IMR-90 (cell line): ENCODE data around the gene LYPD8. TPM values are rescaled to one million over a fixed set of nuclear protein-coding genes. Genes with fewer than 3 reads are reported as not detected.

Experiments used
- ATAC-seq: fragments of 200-7000 bp; cut with Tn5 transposase; 2 replicates; pipeline ENCODE4 v1.9.1; 2020; ENCODE audit warnings: low read depth, mild to moderate bottlenecking, moderate library complexity
- BruUV-seq: library from RNA; stranded (reverse); fragments of 400-500 nt; replicated peaks from 2 replicates; lab custom pipeline; 2021; lab: Mats Ljungman, UMichigan
- CTCF ChIA-PET: fragments of 300-600 bp; formaldehyde crosslinking; extraction: SDS; loops from one replicate; lab custom pipeline; 2021; ENCODE audit warnings: antibody characterized with exemption; lab: Yijun Ruan, JAX
- POLR2A ChIA-PET: fragments of 300-600 bp; sonication (Branson Sonifier 250); formaldehyde crosslinking; loops from one replicate; lab custom pipeline; 2022; ENCODE audit warnings: antibody characterized with exemption; ENCODE audit not compliant: unreplicated experiment; lab: Charles Lee
- DNase-seq: peaks from one replicate; pipeline ENCODE4 v3.0.0; 2013
- H2AFZ ChIP-seq: replicated peaks from 2 replicates; pipeline ENCODE3; 2013; ENCODE audit warnings: low read length, mild to moderate bottlenecking; ENCODE audit not compliant: poor library complexity
- H2AK5ac ChIP-seq: 2 replicates; pipeline ENCODE4 v1.6.1; 2013; ENCODE audit warnings: low read depth, low read length, inconsistent platforms
- H2AK9ac ChIP-seq: replicated peaks from 2 replicates; pipeline ENCODE3; 2013; ENCODE audit warnings: mild to moderate bottlenecking, low read depth, low read length, moderate library complexity; ENCODE audit not compliant: poor library complexity
- H2BK120ac ChIP-seq: 2 replicates; pipeline ENCODE4 v1.6.1; 2013; ENCODE audit warnings: low read depth, low read length, inconsistent platforms
- H2BK15ac ChIP-seq: 3 replicates; pipeline ENCODE4 v1.6.1; 2013; ENCODE audit warnings: low read depth, low read length, inconsistent platforms
- H2BK20ac ChIP-seq: 2 replicates; pipeline ENCODE4 v1.6.1; 2013; ENCODE audit warnings: low read depth, mild to moderate bottlenecking, inconsistent platforms, low read length, moderate library complexity
- H2BK5ac ChIP-seq: 2 replicates; pipeline ENCODE4 v1.6.1; 2013; ENCODE audit warnings: mild to moderate bottlenecking, low read depth, low read length, inconsistent platforms; ENCODE audit not compliant: poor library complexity, severe bottlenecking
- H3K14ac ChIP-seq: replicated peaks from 2 replicates; pipeline ENCODE4 v1.6.1; 2013; ENCODE audit warnings: low read depth, low read length, inconsistent platforms
- H3K18ac ChIP-seq: 2 replicates; pipeline ENCODE4 v1.6.1; 2013; ENCODE audit warnings: low read depth, low read length, control low read depth
- H3K23ac ChIP-seq: 2 replicates; pipeline ENCODE4 v1.6.1; 2013; ENCODE audit warnings: low read depth, low read length, inconsistent platforms
- H3K27ac ChIP-seq: 2 replicates; pipeline ENCODE4 v1.5.1; 2013; ENCODE audit warnings: mild to moderate bottlenecking, control low read depth, low read length; ENCODE audit not compliant: insufficient read depth
- H3K27me3 ChIP-seq: 2 replicates; pipeline ENCODE4 v1.6.1; 2013; ENCODE audit warnings: low read length; ENCODE audit not compliant: control insufficient read depth, insufficient read depth
- H3K36me3 ChIP-seq: 2 replicates; pipeline ENCODE4 v1.6.1; 2013; ENCODE audit warnings: low read length, mixed read lengths; ENCODE audit not compliant: control insufficient read depth, insufficient read depth
- H3K4ac ChIP-seq: 2 replicates; pipeline ENCODE4 v1.6.1; 2013; ENCODE audit warnings: low read depth, low read length, inconsistent platforms
- H3K4me1 ChIP-seq: 2 replicates; pipeline ENCODE4 v1.6.1; 2013; ENCODE audit warnings: low read length, mixed read lengths; ENCODE audit not compliant: control insufficient read depth, insufficient read depth
- H3K4me2 ChIP-seq: 2 replicates; pipeline ENCODE4 v1.6.1; 2013; ENCODE audit warnings: low read depth, mild to moderate bottlenecking, control low read depth, low read length, moderate library complexity
- H3K4me3 ChIP-seq: 2 replicates; pipeline ENCODE4 v1.5.1; 2013; ENCODE audit warnings: low read depth, mild to moderate bottlenecking, control low read depth, low read length, moderate library complexity; ENCODE audit not compliant: insufficient read depth
- H3K56ac ChIP-seq: 2 replicates; pipeline ENCODE4 v1.6.1; 2013; ENCODE audit warnings: low read length, inconsistent platforms; ENCODE audit not compliant: insufficient read depth; ENCODE audit errors: extremely low read depth
- H3K79me1 ChIP-seq, 2 experiments: 2 replicates each; pipeline ENCODE4 v1.6.1; 2013; ENCODE audit warnings: low read length in 2 of 2, inconsistent platforms in 1 of 2, low read depth in 1 of 2
- H3K9ac ChIP-seq: 2 replicates; pipeline ENCODE4 v1.6.1; 2013; ENCODE audit warnings: low read depth, low read length, control low read depth
- H3K9me1 ChIP-seq: 2 replicates; pipeline ENCODE4 v1.6.1; 2013; ENCODE audit warnings: low read length, inconsistent platforms; ENCODE audit not compliant: insufficient read depth
- H3K9me3 ChIP-seq: 2 replicates; pipeline ENCODE4 v1.6.1; 2013; ENCODE audit warnings: low read length; ENCODE audit not compliant: control insufficient read depth, insufficient read depth
- H4K20me1 ChIP-seq: 2 replicates; pipeline ENCODE4 v1.6.1; 2013; ENCODE audit warnings: low read length, inconsistent platforms; ENCODE audit not compliant: insufficient read depth
- H4K5ac ChIP-seq: 2 replicates; pipeline ENCODE4 v1.6.1; 2013; ENCODE audit warnings: mild to moderate bottlenecking, low read depth, low read length, control low read depth
- H4K8ac ChIP-seq, 2 experiments: 2 replicates each; pipeline ENCODE4 v1.6.1; 2013; ENCODE audit warnings: low read depth in 2 of 2, low read length in 2 of 2, control low read depth in 1 of 2, inconsistent platforms in 1 of 2
- H4K91ac ChIP-seq: 2 replicates; pipeline ENCODE4 v1.6.1; 2013; ENCODE audit warnings: low read depth, low read length, inconsistent platforms; ENCODE audit not compliant: insufficient read depth
- BHLHE40 ChIP-seq: fragments of 150-350 bp; IDR thresholded peaks from 2 replicates; pipeline ENCODE4 v1.6.1; 2016; ENCODE audit warnings: mild to moderate bottlenecking, low read depth, low read length
- CEBPB ChIP-seq: IDR thresholded peaks from 2 replicates; pipeline ENCODE4 v1.6.1; 2012; ENCODE audit warnings: low read depth, low read length, improper control_type of control experiment
- CHD1 ChIP-seq: IDR thresholded peaks from 2 replicates; pipeline ENCODE4 v1.6.1; 2012; ENCODE audit warnings: low read depth, low read length, improper control_type of control experiment
- FOS ChIP-seq: fragments of 150-350 bp; IDR thresholded peaks from 2 replicates; pipeline ENCODE4 v1.6.1; 2016; ENCODE audit warnings: low read depth, low read length
- MAFK ChIP-seq: IDR thresholded peaks from 2 replicates; pipeline ENCODE4 v1.6.1; 2012; ENCODE audit warnings: low read depth, low read length, improper control_type of control experiment
- MAZ ChIP-seq: IDR thresholded peaks from 2 replicates; pipeline ENCODE4 v1.6.1; 2012; ENCODE audit warnings: low read depth, mild to moderate bottlenecking, low read length, improper control_type of control experiment, moderate library complexity, borderline replicate concordance
- POLR2A ChIP-seq: IDR thresholded peaks from 2 replicates; pipeline ENCODE4 v1.6.1; 2012; ENCODE audit warnings: mild to moderate bottlenecking, low read depth, low read length
- RAD21 ChIP-seq: IDR thresholded peaks from 2 replicates; pipeline ENCODE4 v1.6.1; 2012; ENCODE audit warnings: low read length, improper control_type of control experiment
- RFX5 ChIP-seq: IDR thresholded peaks from 2 replicates; pipeline ENCODE4 v1.8.0; 2012; ENCODE audit warnings: low read depth, mild to moderate bottlenecking, low read length, moderate library complexity
- WGBS, 2 experiments: methylation state at CpG; one replicate each; pipeline versions ENCODE4 v1.1.5 to v1.1.7; 2013; ENCODE audit warnings: missing lambda C conversion rate in 2 of 2; ENCODE audit not compliant: insufficient read length in 1 of 2; ENCODE audit errors: extremely low coverage in 2 of 2; 5-methylcytosine and 5-hydroxymethylcytosine counted together
- dilution Hi-C: fragments of 300-500 bp; cut with HindIII; formaldehyde crosslinking; loops from one replicate; pipeline ENCODE4 v1.14.3; 2018; ENCODE audit warnings: low sequenced_read_pairs; ENCODE audit not compliant: unreplicated experiment
- in situ Hi-C: fragments of 300-500 bp; cut with MboI; formaldehyde crosslinking; loops from 3 replicates; pipeline ENCODE4 v1.14.3; 2019; ENCODE audit warnings: low sequenced_read_pairs, inconsistent platforms, mixed read lengths
- intact Hi-C: fragments of 100-400 bp; cut with micrococcal nuclease; formaldehyde crosslinking; loops from 2 replicates; pipeline ENCODE4 v1.10.0; 2022
- polyA plus RNA-seq, 3 experiments: library from polyadenylated mRNA; depleted of rRNA; stranded (reverse); fragments of >200 nt; gene quantifications; 2 replicates each; pipeline ENCODE4 v1.2.3, GENCODE V29; 2012; ENCODE audit warnings: low replicate concordance in 1 of 3
- total RNA-seq: library from RNA; depleted of rRNA; stranded (reverse); fragments of >200 nt; gene quantifications from 2 replicates; pipeline ENCODE4 v1.2.3, GENCODE V29; 2012

The LYPD8 gene
- total and polyA plus RNA-seq, 2 of the 4 experiments (the other 2 are of a cell fraction): not detected

- Histone ChIP-seq H2AFZ (no peak overlapping the region), H3K36me3 (no peaks in the 10 kb centered on the region), H4K20me1 (no peaks in the 10 kb centered on the region), H3K4ac (no peak overlapping the region), H3K14ac (no peak overlapping the region), H3K4me2 (no peak overlapping the region), H2BK20ac (no peak overlapping the region), H4K91ac (no peak overlapping the region), H3K56ac (no peak overlapping the region), H3K27ac (no peak overlapping the region), H4K5ac (no peak overlapping the region), H3K9me3 (peaks cover 25% of the 10 kb centered on the region), H3K9ac (no peak overlapping the region), H2BK5ac (no peak overlapping the region), H3K79me1 (no peaks in the 10 kb centered on the region), H2BK120ac (no peak overlapping the region), H3K4me1 (no peaks in the 10 kb centered on the region), H2AK9ac (no peak overlapping the region), H3K23ac (no peak overlapping the region), H3K18ac (no peak overlapping the region), H3K9me1 (no peaks in the 10 kb centered on the region), H2AK5ac (no peak overlapping the region), H3K4me3 (no peak overlapping the region), H4K8ac (no peak overlapping the region), H3K27me3 (no peaks in the 10 kb centered on the region), H2BK15ac (no peak overlapping the region)
- no peak for DNase-seq
- BruUV-seq: no TSS peak
- TF ChIP-seq MAZ (no peak), CHD1 (no peak), CEBPB (no peak), RFX5 (no peak), POLR2A (no peak), RAD21 (no peak), FOS (no peak), MAFK (no peak), BHLHE40 (no peak)
- CTCF ChIA-PET: no interaction called here
- in situ Hi-C loops: no loop called here
- POLR2A ChIA-PET: no interaction called here
- ATAC-seq: no peak
- intact Hi-C loops: no loop called here
- 53% methylated on average over 3 of the region's 7 CpGs; no CpG with 5 or more reads in 1 of the 2 experiments for WGBS, 2 experiments
- dilution Hi-C loops: no loop called here
Measured at GRCh38 chr1:248740876-248741275, 14.7 kb downstream of the LYPD8 start.
